ENCODE results near the gene ANKRD22. TPM values are rescaled to one million over a fixed set of nuclear protein-coding genes. Genes with fewer than 3 reads are reported as not detected.

Gene ANKRD22
- total and polyA plus RNA-seq, 2 donors (not counting 1 experiment from before 2014, with no cell fraction given) = 0.09 TPM; not detected in 1

GRCh38 chr10:88875081-88875480 lies 23.4 kb upstream of the ANKRD22 start:
- no peak overlapping the region for H3K4me3 Mint-ChIP-seq

GRCh38 chr10:88874281-88874680 lies 22.6 kb upstream of the ANKRD22 start:
- TF ChIP-seq EZH2 (IDR thresholded peaks at IDR 0.05; ENCODE audit: borderline replicate concordance, insufficient read depth, low read depth, low read length, poor library complexity, severe bottlenecking) (no peak), CTCF (IDR thresholded peaks at IDR 0.05) (no peak)
- DNase-seq (no peak), ATAC-seq (ENCODE audit: low read depth) (no peak)
- Histone ChIP-seq H3K4me1 (ENCODE audit: control insufficient read depth in 2 of 2, insufficient read depth in 2 of 2, low read length in 2 of 2) (peaks cover 0 to 2% of the 10 kb centered on the region in 2 donors), H2AFZ (ENCODE audit: insufficient read depth, low read depth, low read length, poor library complexity, severe bottlenecking) (no peak overlapping the region), H3K9me3 (ENCODE audit: control extremely low read depth in 1 of 3, control insufficient read depth in 2 of 3, insufficient read depth in 1 of 3, low read length in 2 of 3) (no peaks in the 10 kb centered on the region), H3K4me3 (ENCODE audit: control extremely low read depth in 1 of 5, extremely low read depth in 1 of 5, insufficient read depth in 1 of 5, low read depth in 2 of 5, low read length in 4 of 5) (no peak overlapping the region), H4K20me1 (ENCODE audit: control insufficient read depth, insufficient read depth, low read length, poor library complexity, severe bottlenecking) (no peaks in the 10 kb centered on the region), H3K36me3 (replicated peaks in 1 of 2; ENCODE audit: control extremely low read depth in 1 of 2, control insufficient read depth in 1 of 2, extremely low read depth in 1 of 2, insufficient read depth in 2 of 2, low read length in 1 of 2) (no peaks in the 10 kb centered on the region), H3K4me2 (replicated peaks; ENCODE audit: low read depth, low read length, poor library complexity, severe bottlenecking) (no peak overlapping the region), H3K27me3 (replicated peaks in 1 of 4; ENCODE audit: control extremely low read depth in 1 of 4, control insufficient read depth in 3 of 4, insufficient read depth in 4 of 4, low read length in 3 of 4) (no peaks in the 10 kb centered on the region), H3K79me2 (ENCODE audit: control insufficient read depth, insufficient read depth, low read length) (no peaks in the 10 kb centered on the region), H3K9ac (ENCODE audit: low read length) (no peak overlapping the region), H3K27ac (ENCODE audit: low read length in 2 of 2) (no peak overlapping the region)
- intact Hi-C loops (cut with micrococcal nuclease) = no loop called here
- POLR2A ChIA-PET = no interaction called here
- no CpG with 5 or more reads among the region's 2 CpGs for WGBS (ENCODE audit: insufficient coverage)
- H3K4me1 Mint-ChIP-seq = peaks cover 6% of the 10 kb centered on the region
- H3K27ac Mint-ChIP-seq = no peak overlapping the region
- H3K4me3 Mint-ChIP-seq = no peak overlapping the region
- H3K27me3 Mint-ChIP-seq = no peaks in the 10 kb centered on the region
- CTCF ChIA-PET = interaction anchor here (1.6 kb wide), 1 partner anchor 59 kb away, joined by 4 read pairs; no protein-coding TSS in a partner anchor
- no peaks in the 10 kb centered on the region for H3K9me3 Mint-ChIP-seq (ENCODE audit: insufficient read depth)

More at GRCh38 chr10:88875081-88875480, 23.4 kb upstream of the ANKRD22 start:
- Histone ChIP-seq H3K36me3 (replicated peaks in 1 of 2; ENCODE audit: control extremely low read depth in 1 of 2, control insufficient read depth in 1 of 2, extremely low read depth in 1 of 2, insufficient read depth in 2 of 2, low read length in 1 of 2) (no peaks in the 10 kb centered on the region), H2AFZ (ENCODE audit: insufficient read depth, low read depth, low read length, poor library complexity, severe bottlenecking) (no peak overlapping the region), H3K4me3 (ENCODE audit: control extremely low read depth in 1 of 5, extremely low read depth in 1 of 5, insufficient read depth in 1 of 5, low read depth in 2 of 5, low read length in 4 of 5) (no peak overlapping the region), H3K9me3 (ENCODE audit: control extremely low read depth in 1 of 3, control insufficient read depth in 2 of 3, insufficient read depth in 1 of 3, low read length in 2 of 3) (no peaks in the 10 kb centered on the region), H3K4me1 (ENCODE audit: control insufficient read depth in 2 of 2, insufficient read depth in 2 of 2, low read length in 2 of 2) (peaks cover 4 to 9% of the 10 kb centered on the region in 2 donors), H3K4me2 (replicated peaks; ENCODE audit: low read depth, low read length, poor library complexity, severe bottlenecking) (no peak overlapping the region), H4K20me1 (ENCODE audit: control insufficient read depth, insufficient read depth, low read length, poor library complexity, severe bottlenecking) (no peaks in the 10 kb centered on the region), H3K27me3 (replicated peaks in 1 of 4; ENCODE audit: control extremely low read depth in 1 of 4, control insufficient read depth in 3 of 4, insufficient read depth in 4 of 4, low read length in 3 of 4) (no peaks in the 10 kb centered on the region), H3K27ac (ENCODE audit: low read length in 2 of 2) (no peak overlapping the region), H3K79me2 (ENCODE audit: control insufficient read depth, insufficient read depth, low read length) (no peaks in the 10 kb centered on the region), H3K9ac (ENCODE audit: low read length) (no peak overlapping the region)
- ChIA-PET CTCF (no interaction called here), POLR2A (no interaction called here)
- no peaks in the 10 kb centered on the region for H3K9me3 Mint-ChIP-seq (ENCODE audit: insufficient read depth)
- TF ChIP-seq CTCF (IDR thresholded peaks at IDR 0.05) = no peak
- TF ChIP-seq EZH2 (IDR thresholded peaks at IDR 0.05; ENCODE audit: borderline replicate concordance, insufficient read depth, low read depth, low read length, poor library complexity, severe bottlenecking) = no peak
- no peak overlapping the region for H3K27ac Mint-ChIP-seq
- intact Hi-C loops (cut with micrococcal nuclease) = no loop called here
- ATAC-seq (ENCODE audit: low read depth) (no peak), DNase-seq (no peak)
- H3K4me1 Mint-ChIP-seq = peaks cover 13% of the 10 kb centered on the region
- no peaks in the 10 kb centered on the region for H3K27me3 Mint-ChIP-seq
